GM18505 (cell line): ENCODE results near the gene GIGYF1.
A peak's percentile ranks its signal among the peaks of the same experiment; 100 is the strongest.
"Not testable (repeated sequence)": the region's sequence is repeated elsewhere in the genome, so short reads cannot be mapped to it uniquely, and the experiment has no call there.

Experiments
- ATAC-seq: cut with Tn5 transposase; IDR thresholded peaks from one replicate; pipeline ENCODE4 v1.9.1; 2021; ENCODE audit not compliant: unreplicated experiment
- POLR2A ChIP-seq: IDR thresholded peaks from 4 replicates; pipeline ENCODE4 v1.6.1; 2011; ENCODE audit warnings: borderline replicate concordance; ENCODE audit not compliant: insufficient read depth, insufficient read length; ENCODE audit errors: extremely low read depth

Gene GIGYF1

GRCh38 chr7:100720671-100721504 lies 26.8 kb upstream of the GIGYF1 start:
- ATAC-seq = no peak
- TF ChIP-seq POLR2A = no peak

DNA sequence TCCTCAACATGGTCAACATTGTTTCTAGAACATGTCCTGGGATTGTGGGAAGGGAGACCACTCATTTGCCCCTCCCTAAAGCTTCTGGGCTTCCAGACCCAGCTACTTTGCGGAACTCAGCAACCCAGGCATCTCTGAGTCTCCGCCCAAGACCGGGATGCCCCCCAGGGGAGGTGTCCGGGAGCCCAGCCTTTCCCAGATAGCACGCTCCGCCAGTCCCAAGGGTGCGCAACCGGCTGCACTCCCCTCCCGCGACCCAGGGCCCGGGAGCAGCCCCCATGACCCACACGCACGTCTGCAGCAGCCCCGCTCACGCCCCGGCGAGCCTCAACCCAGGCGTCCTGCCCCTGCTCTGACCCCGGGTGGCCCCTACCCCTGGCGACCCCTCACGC lies 26.2 kb upstream of the GIGYF1 start, which contains the start of gene EPO:
EPO (plus strand) TSS at position 190 of the 392 bp plus-strand sequence. CDS start 513 bp downstream, outside the sequence.
- ATAC-seq = no peak
- no peak for TF ChIP-seq POLR2A

DNA sequence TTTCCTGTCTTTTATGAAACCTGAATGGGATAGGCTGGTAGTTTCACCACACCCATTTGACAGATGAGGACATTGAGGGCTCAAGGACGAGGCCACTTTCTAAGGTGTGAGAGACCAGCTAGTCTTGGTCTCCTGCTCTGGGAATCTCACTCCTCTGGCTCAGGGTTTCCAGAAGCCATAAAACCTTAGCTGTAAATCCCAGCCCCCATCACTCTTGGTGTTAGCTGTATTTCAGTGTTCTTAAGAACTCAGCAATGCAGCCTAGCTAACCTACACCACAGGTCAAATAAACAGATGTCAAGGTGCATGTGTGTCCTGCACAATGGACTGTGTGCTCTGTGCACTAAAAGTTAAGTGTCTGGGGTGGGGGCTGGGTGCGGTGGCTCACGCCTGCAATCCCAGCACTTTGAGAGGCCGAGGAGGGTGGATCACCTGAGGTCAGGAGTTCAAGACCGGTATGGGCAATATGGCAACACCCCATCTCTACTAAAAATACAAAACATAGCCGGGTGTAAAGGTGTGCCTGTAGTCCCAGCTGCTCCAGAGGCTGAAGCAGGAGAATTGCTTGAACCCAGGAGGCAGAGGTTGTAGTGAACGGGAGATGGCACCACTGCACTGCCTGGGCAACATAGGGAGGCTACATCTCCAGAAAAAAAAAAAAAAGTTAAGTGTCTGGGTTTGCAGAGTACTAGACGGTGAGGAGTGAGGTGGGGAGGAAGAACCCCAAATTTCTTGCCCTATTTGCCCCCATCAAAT lies 25.7 kb upstream of the GIGYF1 start:
- TF ChIP-seq POLR2A = no peak
- ATAC-seq = no peak

DNA sequence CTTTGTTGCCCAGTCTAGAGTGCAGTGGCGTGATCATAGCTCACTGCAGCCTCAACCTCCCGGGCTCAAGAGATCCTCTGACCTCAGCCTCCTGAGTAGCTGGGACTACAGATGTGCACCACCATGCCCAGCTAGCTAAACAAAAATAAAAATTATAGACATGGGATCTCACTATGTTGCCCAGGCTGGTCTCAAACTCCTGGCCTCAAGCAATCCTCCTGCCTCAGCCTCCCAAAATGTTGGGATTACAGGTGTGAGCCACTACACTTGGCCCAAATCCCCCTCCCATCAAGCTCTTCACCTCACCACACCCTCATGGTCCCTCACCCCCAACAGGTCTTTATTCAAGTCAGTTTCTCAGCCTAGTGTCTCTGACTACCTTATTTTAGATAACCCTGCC lies 23.0 kb upstream of the GIGYF1 start:
- ATAC-seq = not testable (repeated sequence)

DNA sequence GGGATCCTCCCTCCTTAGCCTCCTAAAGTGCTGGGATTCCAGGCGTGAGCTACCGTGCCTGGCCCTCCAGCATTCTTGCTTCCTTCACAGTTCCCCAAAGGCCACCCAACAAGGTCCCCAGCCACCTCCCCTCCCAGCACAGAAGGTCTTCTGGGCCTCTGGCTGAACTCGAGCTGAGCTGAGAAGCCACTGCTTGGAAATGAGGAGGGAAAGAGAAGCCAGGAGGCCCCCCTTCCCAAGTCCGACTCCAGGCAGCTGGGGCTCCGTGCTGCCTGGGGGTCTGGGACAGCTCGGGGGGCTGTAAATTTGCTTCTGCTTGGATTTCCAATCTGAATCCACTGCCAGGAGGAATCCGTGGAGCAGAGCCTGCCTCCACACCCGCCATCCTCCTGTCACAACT lies 20.7 kb upstream of the GIGYF1 start:
- no peak for ATAC-seq
- no peak for TF ChIP-seq POLR2A

- ATAC-seq = no peak
- TF ChIP-seq POLR2A = no peak
These were observed 17.3 kb upstream of the GIGYF1 start for GRCh38 chr7:100711369-100711768.

GRCh38 chr7:100710452-100710851 lies 16.4 kb upstream of the GIGYF1 start:
- no peak for TF ChIP-seq POLR2A
- no peak for ATAC-seq

DNA sequence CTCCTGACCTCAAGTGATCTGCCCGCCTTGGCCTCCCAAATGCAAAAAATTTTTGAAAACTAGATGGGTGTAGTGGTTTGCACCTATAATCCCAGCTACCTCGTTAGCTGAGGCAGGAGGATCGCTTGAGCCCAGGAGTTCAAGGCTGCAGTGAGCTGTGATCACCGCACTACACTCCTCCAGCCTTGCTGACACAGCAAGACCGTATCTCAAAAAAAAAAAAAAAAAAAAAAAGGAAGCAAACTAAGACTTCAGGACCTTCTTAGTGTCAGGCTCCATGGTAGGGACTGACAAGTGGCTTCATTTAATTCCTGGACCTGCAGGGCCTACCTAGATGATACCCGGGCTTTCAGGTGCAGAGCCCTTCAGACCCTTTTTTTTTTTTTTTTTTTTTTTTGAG lies 14.3 kb upstream of the GIGYF1 start:
- ATAC-seq = no peak
- TF ChIP-seq POLR2A = no peak

- no peak for TF ChIP-seq POLR2A
- ATAC-seq = no peak
These were observed 12.7 kb upstream of the GIGYF1 start for GRCh38 chr7:100706672-100707311.

- TF ChIP-seq POLR2A = peak; percentile 85
- peak; percentile 90 for ATAC-seq
These were observed 12.0 kb upstream of the GIGYF1 start, which contains the start of gene POP7 for GRCh38 chr7:100705753-100706671. Gene POP7 (plus strand): TSS chr7:100706121. CDS start chr7:100706831, 710 bp downstream.

- peak; percentile 47 for ATAC-seq
- TF ChIP-seq POLR2A = no peak
These were observed 11.3 kb upstream of the GIGYF1 start for GRCh38 chr7:100705320-100705752.

DNA sequence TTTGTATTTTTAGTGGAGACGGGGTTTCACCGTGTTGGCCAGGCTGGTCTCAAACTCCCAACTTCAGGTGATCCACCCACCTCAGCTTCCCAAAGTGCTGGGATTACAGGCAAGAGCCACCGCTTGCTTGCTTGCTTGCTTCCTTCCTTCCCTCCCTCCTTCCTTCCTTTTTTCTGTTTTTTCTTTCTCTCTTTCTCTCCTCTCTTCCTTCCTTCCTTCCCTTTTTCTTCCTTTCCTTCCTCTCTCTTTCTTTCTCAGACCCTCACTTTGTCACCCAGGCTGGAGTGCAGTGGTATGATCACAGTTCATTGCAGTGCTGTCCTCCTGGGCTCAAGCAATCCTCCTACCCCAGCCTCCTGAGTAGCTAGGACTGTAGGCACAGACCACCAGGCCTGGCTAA lies 7.0 kb upstream of the GIGYF1 start:
- ATAC-seq = not testable (repeated sequence)

- TF ChIP-seq POLR2A = no peak
- no peak for ATAC-seq
These were observed 5.0 kb upstream of the GIGYF1 start for GRCh38 chr7:100699018-100699417.
